Loucy (cell line): Measurements from ENCODE around the gene NFATC2IP.

Experiments
- CTCF ChIP-seq: fragments of 200-600 bp; sonication (generic); conservative IDR thresholded peaks from 2 replicates; pipeline ENCODE4 v1.5.1; 2014; ENCODE audit warnings: mild to moderate bottlenecking, antibody characterized with exemption, low read length
- EZH2phosphoT487 ChIP-seq: fragments of 200-600 bp; IDR thresholded peaks from 2 replicates; pipeline ENCODE4 v1.6.1; 2018; ENCODE audit warnings: antibody characterized with exemption, mild to moderate bottlenecking, moderate library complexity, borderline replicate concordance

GRCh38 chr16:28986492-28986891, 35.8 kb downstream of the NFATC2IP start:
- no peak for TF ChIP-seq CTCF
- TF ChIP-seq EZH2phosphoT487: no peak
